ENCODE data around the gene PPA2. TPM values are rescaled to one million over a fixed set of nuclear protein-coding genes. Genes with fewer than 3 reads are reported as not detected.

Gene PPA2
- total and polyA plus RNA-seq, 10 of the 15 experiments (the other 5 are each of a cell fraction or from before 2014, with no cell fraction given) = 93.8 to 293 (median 146) TPM

DNA sequence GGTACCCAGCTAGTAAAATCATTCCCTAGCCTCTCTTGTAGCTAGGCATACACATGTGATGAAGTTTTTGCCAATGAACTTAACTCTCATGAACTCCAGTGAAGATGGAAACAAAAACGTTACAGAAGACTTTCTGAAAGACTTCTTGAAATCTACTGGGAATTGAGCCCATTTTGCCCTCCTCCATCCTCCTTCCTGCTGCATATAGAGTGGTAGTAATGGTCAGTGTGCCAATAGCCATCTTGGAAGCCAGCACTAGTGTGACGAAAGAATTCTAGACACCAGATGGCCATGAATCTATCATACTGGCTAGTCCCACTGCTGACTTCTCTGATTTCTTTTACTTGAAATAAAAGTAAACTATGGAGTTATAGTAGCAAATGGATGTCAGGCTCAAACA is 30.9 kb upstream of the PPA2 start (continued):
- TF ChIP-seq, protein P1, sequence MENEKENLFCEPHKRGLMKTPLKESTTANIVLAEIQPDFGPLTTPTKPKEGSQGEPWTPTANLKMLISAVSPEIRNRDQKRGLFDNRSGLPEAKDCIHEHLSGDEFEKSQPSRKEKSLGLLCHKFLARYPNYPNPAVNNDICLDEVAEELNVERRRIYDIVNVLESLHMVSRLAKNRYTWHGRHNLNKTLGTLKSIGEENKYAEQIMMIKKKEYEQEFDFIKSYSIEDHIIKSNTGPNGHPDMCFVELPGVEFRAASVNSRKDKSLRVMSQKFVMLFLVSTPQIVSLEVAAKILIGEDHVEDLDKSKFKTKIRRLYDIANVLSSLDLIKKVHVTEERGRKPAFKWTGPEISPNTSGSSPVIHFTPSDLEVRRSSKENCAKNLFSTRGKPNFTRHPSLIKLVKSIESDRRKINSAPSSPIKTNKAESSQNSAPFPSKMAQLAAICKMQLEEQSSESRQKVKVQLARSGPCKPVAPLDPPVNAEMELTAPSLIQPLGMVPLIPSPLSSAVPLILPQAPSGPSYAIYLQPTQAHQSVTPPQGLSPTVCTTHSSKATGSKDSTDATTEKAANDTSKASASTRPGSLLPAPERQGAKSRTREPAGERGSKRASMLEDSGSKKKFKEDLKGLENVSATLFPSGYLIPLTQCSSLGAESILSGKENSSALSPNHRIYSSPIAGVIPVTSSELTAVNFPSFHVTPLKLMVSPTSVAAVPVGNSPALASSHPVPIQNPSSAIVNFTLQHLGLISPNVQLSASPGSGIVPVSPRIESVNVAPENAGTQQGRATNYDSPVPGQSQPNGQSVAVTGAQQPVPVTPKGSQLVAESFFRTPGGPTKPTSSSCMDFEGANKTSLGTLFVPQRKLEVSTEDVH (IDR thresholded peaks at IDR 0.05; ENCODE audit: low read depth, partially characterized antibody) = no peak
- TF ChIP-seq, protein P2, sequence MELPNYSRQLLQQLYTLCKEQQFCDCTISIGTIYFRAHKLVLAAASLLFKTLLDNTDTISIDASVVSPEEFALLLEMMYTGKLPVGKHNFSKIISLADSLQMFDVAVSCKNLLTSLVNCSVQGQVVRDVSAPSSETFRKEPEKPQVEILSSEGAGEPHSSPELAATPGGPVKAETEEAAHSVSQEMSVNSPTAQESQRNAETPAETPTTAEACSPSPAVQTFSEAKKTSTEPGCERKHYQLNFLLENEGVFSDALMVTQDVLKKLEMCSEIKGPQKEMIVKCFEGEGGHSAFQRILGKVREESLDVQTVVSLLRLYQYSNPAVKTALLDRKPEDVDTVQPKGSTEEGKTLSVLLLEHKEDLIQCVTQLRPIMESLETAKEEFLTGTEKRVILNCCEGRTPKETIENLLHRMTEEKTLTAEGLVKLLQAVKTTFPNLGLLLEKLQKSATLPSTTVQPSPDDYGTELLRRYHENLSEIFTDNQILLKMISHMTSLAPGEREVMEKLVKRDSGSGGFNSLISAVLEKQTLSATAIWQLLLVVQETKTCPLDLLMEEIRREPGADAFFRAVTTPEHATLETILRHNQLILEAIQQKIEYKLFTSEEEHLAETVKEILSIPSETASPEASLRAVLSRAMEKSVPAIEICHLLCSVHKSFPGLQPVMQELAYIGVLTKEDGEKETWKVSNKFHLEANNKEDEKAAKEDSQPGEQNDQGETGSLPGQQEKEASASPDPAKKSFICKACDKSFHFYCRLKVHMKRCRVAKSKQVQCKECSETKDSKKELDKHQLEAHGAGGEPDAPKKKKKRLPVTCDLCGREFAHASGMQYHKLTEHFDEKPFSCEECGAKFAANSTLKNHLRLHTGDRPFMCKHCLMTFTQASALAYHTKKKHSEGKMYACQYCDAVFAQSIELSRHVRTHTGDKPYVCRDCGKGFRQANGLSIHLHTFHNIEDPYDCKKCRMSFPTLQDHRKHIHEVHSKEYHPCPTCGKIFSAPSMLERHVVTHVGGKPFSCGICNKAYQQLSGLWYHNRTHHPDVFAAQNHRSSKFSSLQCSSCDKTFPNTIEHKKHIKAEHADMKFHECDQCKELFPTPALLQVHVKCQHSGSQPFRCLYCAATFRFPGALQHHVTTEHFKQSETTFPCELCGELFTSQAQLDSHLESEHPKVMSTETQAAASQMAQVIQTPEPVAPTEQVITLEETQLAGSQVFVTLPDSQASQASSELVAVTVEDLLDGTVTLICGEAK (IDR thresholded peaks at IDR 0.05; ENCODE audit: borderline replicate concordance) = no peak

DNA sequence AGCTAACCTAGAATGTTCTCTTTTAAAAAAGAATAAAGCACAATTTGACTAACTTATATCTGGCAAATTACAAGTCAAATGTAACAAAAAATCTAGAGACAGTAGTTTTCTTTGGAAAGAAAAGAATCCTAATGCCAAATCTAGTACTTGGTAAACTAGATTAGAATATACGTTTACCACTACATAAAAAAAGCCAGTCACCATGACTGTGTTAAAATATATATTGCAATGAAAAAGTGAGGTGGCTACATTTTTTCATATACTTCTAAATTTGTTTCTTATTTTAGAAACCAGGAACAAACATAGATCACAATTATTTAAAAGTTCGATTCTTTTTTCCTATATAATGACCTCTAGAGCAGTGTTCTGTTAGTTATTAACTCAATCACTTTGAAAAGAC is 29.6 kb upstream of the PPA2 start:
- DNase-seq (ENCODE audit: low read depth, low spot score) = no peak
- Histone ChIP-seq H3K9me3 (replicated peaks; ENCODE audit: control insufficient read depth, insufficient read depth, low read length) (no peaks in the 10 kb centered on the region; the same call in 2 of the 3 replicates), H3K4me3 (no peak overlapping the region), H3K4me2 (ENCODE audit: control insufficient read depth, insufficient read depth) (no peak overlapping the region), H3K36me3 (ENCODE audit: control insufficient read depth in 2 of 2, insufficient read depth in 2 of 2, low read length in 1 of 2) (no peaks in the 10 kb centered on the region), H3K27ac (ENCODE audit: control insufficient read depth, insufficient read depth) (no peak overlapping the region), H3K79me2 (ENCODE audit: control insufficient read depth, insufficient read depth, low read length) (no peaks in the 10 kb centered on the region), H3K4me1 (ENCODE audit: control insufficient read depth, insufficient read depth, low read length) (no peaks in the 10 kb centered on the region), H3K9ac (ENCODE audit: control insufficient read depth, insufficient read depth, low read length) (no peak overlapping the region), H2AFZ (ENCODE audit: control insufficient read depth, low read depth, low read length) (no peak overlapping the region), H4K20me1 (ENCODE audit: control insufficient read depth, insufficient read depth) (no peaks in the 10 kb centered on the region), H3K27me3 (replicated peaks in 1 of 2; ENCODE audit: control insufficient read depth in 2 of 2, insufficient read depth in 2 of 2, low read length in 1 of 2) (no peaks in the 10 kb centered on the region)
- BruUV-seq (replicated peaks) = no TSS peak
- ChIA-PET POLR2A (no interaction called here), CTCF (interaction anchor here (0.6 to 4.4 kb wide), 7 partner anchors 13 to 216 kb away, joined by 3 to 19 read pairs (median 3); partner anchors contain the start of gene PPA2), RAD21 (ENCODE audit: unreplicated experiment) (interaction anchor here (1.1 to 1.3 kb wide), 3 partner anchors 17 to 208 kb away, joined by 3 read pairs; no protein-coding TSS in a partner anchor), SMC1A (ENCODE audit: uncharacterized antibody, unreplicated experiment) (no interaction called here)
- no peak for FAIRE-seq
- no peak for ATAC-seq
- in situ Hi-C loops (cut with MboI) (no loop called here), intact Hi-C loops (cut with micrococcal nuclease; ENCODE audit: unreplicated experiment) (loop anchor here (10.0 kb wide), 1 partner anchor 691 kb away; no protein-coding TSS in a partner anchor)
- 90% methylated on average over 2 of the region's 2 CpGs for WGBS (ENCODE audit: insufficient coverage, insufficient replicate concordance, low lambda C conversion rate, missing lambda C conversion rate)
- TF ChIP-seq NFYB (IDR thresholded peaks at IDR 0.05; ENCODE audit: insufficient read depth, low read depth, low read length) = no peak
- no peak for TF ChIP-seq ZNF217 (IDR thresholded peaks at IDR 0.05)
- TF ChIP-seq RB1 (IDR thresholded peaks at IDR 0.05; ENCODE audit: borderline replicate concordance) = no peak
- no peak for TF ChIP-seq ZNF274 (IDR thresholded peaks at IDR 0.05; ENCODE audit: insufficient read depth, insufficient read length)
- TF ChIP-seq CHD4 (IDR thresholded peaks at IDR 0.05) = no peak
- TF ChIP-seq MEF2A (IDR thresholded peaks at IDR 0.05; ENCODE audit: insufficient read depth, low read depth, low read length) = no peak
- TF ChIP-seq, protein P3, sequence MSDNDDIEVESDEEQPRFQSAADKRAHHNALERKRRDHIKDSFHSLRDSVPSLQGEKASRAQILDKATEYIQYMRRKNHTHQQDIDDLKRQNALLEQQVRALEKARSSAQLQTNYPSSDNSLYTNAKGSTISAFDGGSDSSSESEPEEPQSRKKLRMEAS (IDR thresholded peaks at IDR 0.05; ENCODE audit: low read depth, low read length) = no peak

Measured in GM12878 (cell line).